Neural progenitor cell (in vitro differentiated cells): ENCODE measurements around the gene CDH23.

Experiments used
- CTCF ChIP-seq: fragments of 200-600 bp; sonication (generic); IDR thresholded peaks from 2 replicates; pipeline ENCODE4 v1.5.1; 2017; ENCODE audit warnings: antibody characterized with exemption, mild to moderate bottlenecking
- EZH2 ChIP-seq: fragments of 200-600 bp; sonication (generic); IDR thresholded peaks from 2 replicates; pipeline ENCODE4 v1.6.1; 2017; ENCODE audit warnings: antibody characterized with exemption, mild to moderate bottlenecking, moderate library complexity
- EZH2phosphoT487 ChIP-seq: fragments of 200-600 bp; sonication (generic); IDR thresholded peaks from 2 replicates; pipeline ENCODE4 v1.6.1; 2017; ENCODE audit warnings: antibody characterized with exemption

GRCh38 chr10:71504570-71504969 is 107.8 kb downstream of the CDH23 start:
- TF ChIP-seq EZH2 (no peak), CTCF (no peak), EZH2phosphoT487 (no peak)
